ENCODE measurements around the gene ADORA2B.

The ADORA2B gene

DNA sequence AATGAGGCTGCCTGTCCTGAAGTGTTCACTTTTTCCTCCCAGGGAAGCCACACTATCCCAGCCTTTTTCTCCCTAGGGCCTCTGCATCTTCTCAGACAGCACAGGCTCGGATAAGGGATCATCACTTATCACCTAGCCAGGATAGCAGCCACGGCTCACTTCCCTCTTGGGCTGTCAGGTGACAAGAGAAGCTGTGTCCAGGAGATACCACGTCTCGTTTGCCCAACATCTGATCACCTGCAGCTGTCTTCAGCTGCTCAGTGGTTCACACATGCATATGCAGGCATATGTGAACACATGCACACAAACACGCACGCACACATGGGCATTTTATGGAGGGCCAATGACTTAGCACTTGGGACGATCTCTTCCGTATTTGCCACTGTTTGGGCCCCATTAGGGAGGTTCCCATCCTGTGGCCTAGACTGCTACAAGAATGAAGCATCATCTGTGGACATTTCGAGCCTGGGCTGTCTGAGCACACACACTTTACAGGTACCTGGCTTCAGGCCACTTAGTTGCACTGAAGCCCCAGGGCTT is 32.4 kb upstream of the ADORA2B start:
- no peak overlapping the region for H3K27ac ChIP-seq (ENCODE audit: low read depth, low read length)
- no peaks in the 10 kb centered on the region for H3K36me3 ChIP-seq (ENCODE audit: control insufficient read depth, insufficient read depth, low read length)
- H3K27me3 ChIP-seq (ENCODE audit: control insufficient read depth, insufficient read depth, low read length): no peaks in the 10 kb centered on the region
- H3K9ac ChIP-seq (ENCODE audit: low read length): no peak overlapping the region
- H3K9me3 ChIP-seq (ENCODE audit: control insufficient read depth, insufficient read depth, low read depth, low read length): peaks cover 10% of the 10 kb centered on the region
- no peak overlapping the region for H3K4me3 ChIP-seq (ENCODE audit: low read depth, low read length)
- peaks cover 17% of the 10 kb centered on the region; the same call in 1 of the 2 replicates for H3K4me1 ChIP-seq (ENCODE audit: control insufficient read depth, insufficient read depth, low read length)

DNA sequence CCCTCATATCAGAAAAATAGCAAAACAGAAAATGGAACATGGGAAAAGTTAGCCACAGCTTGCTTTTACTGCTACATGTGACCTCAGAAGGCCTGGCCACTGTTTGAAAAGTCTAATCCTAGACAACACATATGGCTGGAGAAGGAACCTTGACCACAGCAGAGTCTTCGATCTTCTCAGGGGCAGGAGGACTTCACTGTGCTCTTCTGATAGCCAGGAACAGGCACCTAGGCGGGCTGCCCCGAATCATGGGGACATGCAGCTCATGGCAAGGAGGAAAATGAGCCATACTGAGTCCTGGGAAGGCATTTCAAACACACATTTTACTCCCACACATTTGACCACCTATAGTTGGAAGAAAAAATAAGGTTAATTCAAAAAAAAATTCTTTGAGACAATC is 31.1 kb upstream of the ADORA2B start:
- H3K9ac ChIP-seq (ENCODE audit: low read length): no peak overlapping the region
- H3K36me3 ChIP-seq (ENCODE audit: control insufficient read depth, insufficient read depth, low read length): no peaks in the 10 kb centered on the region
- no peak overlapping the region for H3K4me3 ChIP-seq (ENCODE audit: low read depth, low read length)

DNA sequence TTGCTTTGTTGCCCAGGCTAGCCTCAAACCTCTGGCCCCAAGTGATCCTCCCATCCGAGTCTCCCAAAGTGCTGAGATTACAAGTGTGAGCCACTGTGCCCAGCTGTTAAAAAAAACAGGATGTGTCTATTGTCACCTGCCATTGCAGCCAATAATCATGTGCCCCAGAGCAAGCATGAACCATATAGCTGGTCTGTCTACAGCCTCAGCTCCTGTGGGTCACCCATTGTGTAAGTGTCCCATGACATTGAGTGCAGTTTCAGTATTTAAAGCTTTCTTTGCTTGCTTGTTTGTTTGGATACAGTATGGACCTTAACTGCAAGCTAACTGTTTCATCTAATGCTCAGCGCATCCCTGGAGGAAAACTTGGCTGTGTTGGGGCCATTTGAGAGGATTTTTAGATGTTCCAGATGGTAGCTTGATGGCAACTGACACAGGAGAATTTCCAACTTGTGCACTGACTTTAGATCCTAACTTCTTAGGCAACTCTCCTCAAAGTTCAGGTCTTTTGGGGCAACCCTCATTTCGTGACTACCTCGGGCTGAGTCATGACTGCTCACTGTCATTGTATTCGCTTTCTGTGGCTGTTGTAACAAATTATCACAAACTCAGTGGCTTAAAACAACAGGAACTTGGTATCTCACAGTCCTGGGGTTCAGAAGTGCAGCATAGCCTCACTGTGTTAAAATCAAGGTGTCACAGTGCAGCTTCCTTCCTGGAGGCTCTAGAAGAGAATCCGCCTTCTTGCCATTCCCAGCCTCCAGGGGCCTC is 30.3 kb upstream of the ADORA2B start:
- peaks cover 10% of the 10 kb centered on the region for H3K9me3 ChIP-seq (ENCODE audit: control insufficient read depth, insufficient read depth, low read depth, low read length)
- no peak overlapping the region for H3K9ac ChIP-seq (ENCODE audit: low read length)
- no peaks in the 10 kb centered on the region for H3K36me3 ChIP-seq (ENCODE audit: control insufficient read depth, insufficient read depth, low read length)
- H3K27ac ChIP-seq (ENCODE audit: low read depth, low read length): no peak overlapping the region
- no peaks in the 10 kb centered on the region for H3K27me3 ChIP-seq (ENCODE audit: control insufficient read depth, insufficient read depth, low read length)
- H3K4me3 ChIP-seq (ENCODE audit: low read depth, low read length): no peak overlapping the region
- H3K4me1 ChIP-seq (ENCODE audit: control insufficient read depth, insufficient read depth, low read length): peaks cover 8% of the 10 kb centered on the region; the same call in 1 of the 2 replicates

More for the DNA sequence above, 31.1 kb upstream of the ADORA2B start:
- Histone ChIP-seq H3K27ac (ENCODE audit: low read depth, low read length) (no peak overlapping the region), H3K27me3 (ENCODE audit: control insufficient read depth, insufficient read depth, low read length) (no peaks in the 10 kb centered on the region), H3K4me1 (ENCODE audit: control insufficient read depth, insufficient read depth, low read length) (peaks cover 15% of the 10 kb centered on the region; the same call in 1 of the 2 replicates), H3K9me3 (ENCODE audit: control insufficient read depth, insufficient read depth, low read depth, low read length) (peaks cover 10% of the 10 kb centered on the region)

DNA sequence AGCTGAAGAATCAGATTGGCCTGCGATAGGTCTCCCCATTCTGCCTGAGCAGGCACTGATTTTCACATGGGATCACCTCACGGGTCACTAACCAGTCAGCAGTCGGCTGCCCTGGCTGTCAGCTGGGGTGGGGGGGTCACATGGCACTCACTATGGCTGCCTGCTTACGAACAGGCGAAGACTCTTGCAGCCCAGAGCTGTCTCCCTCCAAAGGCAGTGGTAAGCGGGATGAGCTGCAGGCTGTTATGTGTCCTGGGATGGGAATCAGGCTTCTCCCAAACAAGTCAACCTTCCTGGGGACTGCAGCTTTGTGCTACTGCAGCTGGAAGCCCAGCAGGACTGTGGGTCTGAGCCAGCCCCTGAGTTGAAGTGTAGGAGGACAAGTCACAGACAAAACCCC is 29.0 kb upstream of the ADORA2B start:
- Histone ChIP-seq H3K27me3 (ENCODE audit: control insufficient read depth, insufficient read depth, low read length) (no peaks in the 10 kb centered on the region), H3K27ac (ENCODE audit: low read depth, low read length) (no peak overlapping the region), H3K9me3 (ENCODE audit: control insufficient read depth, insufficient read depth, low read depth, low read length) (peaks cover 10% of the 10 kb centered on the region), H3K4me3 (ENCODE audit: low read depth, low read length) (no peak overlapping the region), H3K4me1 (ENCODE audit: control insufficient read depth, insufficient read depth, low read length) (peaks cover 4% of the 10 kb centered on the region; the same call in 1 of the 2 replicates), H3K36me3 (ENCODE audit: control insufficient read depth, insufficient read depth, low read length) (no peaks in the 10 kb centered on the region), H3K9ac (ENCODE audit: low read length) (no peak overlapping the region)

DNA sequence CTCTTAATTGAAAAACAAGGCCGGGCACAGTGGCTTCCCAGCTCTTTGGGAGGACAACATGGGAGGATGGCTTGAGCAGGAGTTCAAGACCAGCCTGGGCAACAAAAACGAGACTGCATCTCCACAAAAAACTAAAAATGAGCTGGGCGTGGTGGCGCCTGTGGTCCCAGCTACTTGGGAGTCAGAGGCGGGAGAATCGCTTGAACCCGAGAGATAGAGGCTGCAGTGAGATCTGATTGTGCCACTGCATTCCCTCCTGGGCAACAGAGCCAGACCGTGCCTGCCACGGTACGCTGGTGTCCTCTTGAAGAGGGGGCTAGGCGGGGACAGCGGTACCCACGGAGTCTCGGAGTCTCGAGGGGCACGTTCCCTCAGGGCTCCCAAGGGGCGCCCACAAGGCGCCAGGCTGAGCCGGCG is 27.9 kb upstream of the ADORA2B start:
- Histone ChIP-seq H3K4me1 (ENCODE audit: control insufficient read depth, insufficient read depth, low read length) (peaks cover 4% of the 10 kb centered on the region; the same call in 1 of the 2 replicates), H3K27me3 (ENCODE audit: control insufficient read depth, insufficient read depth, low read length) (no peaks in the 10 kb centered on the region), H3K4me3 (ENCODE audit: low read depth, low read length) (no peak overlapping the region), H3K9me3 (ENCODE audit: control insufficient read depth, insufficient read depth, low read depth, low read length) (peaks cover 10% of the 10 kb centered on the region), H3K9ac (ENCODE audit: low read length) (no peak overlapping the region), H3K27ac (ENCODE audit: low read depth, low read length) (no peak overlapping the region), H3K36me3 (ENCODE audit: control insufficient read depth, insufficient read depth, low read length) (no peaks in the 10 kb centered on the region)

DNA sequence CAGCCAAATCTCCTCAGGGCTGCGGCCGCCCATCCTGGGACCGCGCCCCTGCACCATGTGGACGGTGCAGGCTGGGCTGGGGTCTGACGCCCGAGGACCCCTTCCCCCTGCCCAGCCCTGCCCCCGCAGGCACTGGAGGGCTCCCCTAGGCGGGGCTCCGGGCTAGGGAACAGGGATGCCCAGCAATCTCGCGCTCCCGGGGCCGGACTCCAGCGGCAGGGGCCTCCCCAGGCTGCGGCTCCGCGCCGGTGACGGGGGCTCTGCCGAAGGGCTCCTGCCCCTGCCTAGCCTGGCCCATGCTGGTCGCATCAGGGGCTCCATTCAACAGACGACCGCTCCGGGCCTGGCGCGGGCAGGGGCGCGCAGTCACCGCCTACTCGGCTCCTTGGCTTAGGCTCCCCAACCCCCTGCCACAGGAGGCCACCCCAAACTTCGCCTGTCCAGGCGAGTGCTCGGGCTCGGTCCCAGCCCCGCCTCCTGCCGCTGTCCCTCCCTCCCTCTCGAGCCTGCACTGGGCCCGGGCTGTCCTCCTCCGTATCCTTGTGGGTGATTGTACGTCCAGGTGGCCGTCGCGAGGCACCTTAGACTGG is 27.4 kb upstream of the ADORA2B start:
- Histone ChIP-seq H3K9me3 (ENCODE audit: control insufficient read depth, insufficient read depth, low read depth, low read length) (peaks cover 10% of the 10 kb centered on the region), H3K4me1 (ENCODE audit: control insufficient read depth, insufficient read depth, low read length) (peaks cover 4% of the 10 kb centered on the region; the same call in 1 of the 2 replicates), H3K36me3 (ENCODE audit: control insufficient read depth, insufficient read depth, low read length) (no peaks in the 10 kb centered on the region)

DNA sequence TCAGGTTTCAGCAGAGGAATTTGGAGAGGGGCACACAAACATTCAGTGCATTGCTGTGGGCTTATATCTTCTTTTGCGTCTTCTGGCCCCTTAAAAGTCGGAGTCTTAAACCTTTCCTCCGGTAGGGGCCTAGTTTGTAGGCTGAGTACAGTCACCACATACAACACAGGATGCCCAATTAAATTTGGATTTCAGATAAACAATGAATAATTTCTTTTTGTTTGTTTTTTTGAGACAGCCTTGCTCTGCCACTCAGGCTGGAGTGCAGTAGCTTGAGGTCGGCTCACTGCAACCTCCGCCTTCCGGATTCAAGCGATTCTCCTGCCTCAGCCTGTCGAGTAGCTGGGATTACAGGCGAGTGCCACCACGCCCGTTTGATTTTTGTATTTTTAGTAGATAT is 26.7 kb upstream of the ADORA2B start:
- Histone ChIP-seq H3K9ac (ENCODE audit: low read length) (no peak overlapping the region), H3K4me3 (ENCODE audit: low read depth, low read length) (no peak overlapping the region), H3K27me3 (ENCODE audit: control insufficient read depth, insufficient read depth, low read length) (no peaks in the 10 kb centered on the region), H3K27ac (ENCODE audit: low read depth, low read length) (no peak overlapping the region), H3K4me1 (ENCODE audit: control insufficient read depth, insufficient read depth, low read length) (peaks cover 4% of the 10 kb centered on the region; the same call in 1 of the 2 replicates), H3K36me3 (ENCODE audit: control insufficient read depth, insufficient read depth, low read length) (no peaks in the 10 kb centered on the region), H3K9me3 (ENCODE audit: control insufficient read depth, insufficient read depth, low read depth, low read length) (peaks cover 10% of the 10 kb centered on the region)

More for the DNA sequence above, 27.4 kb upstream of the ADORA2B start:
- Histone ChIP-seq H3K27ac (ENCODE audit: low read depth, low read length) (no peak overlapping the region), H3K4me3 (ENCODE audit: low read depth, low read length) (no peak overlapping the region), H3K27me3 (ENCODE audit: control insufficient read depth, insufficient read depth, low read length) (no peaks in the 10 kb centered on the region), H3K9ac (ENCODE audit: low read length) (no peak overlapping the region)

DNA sequence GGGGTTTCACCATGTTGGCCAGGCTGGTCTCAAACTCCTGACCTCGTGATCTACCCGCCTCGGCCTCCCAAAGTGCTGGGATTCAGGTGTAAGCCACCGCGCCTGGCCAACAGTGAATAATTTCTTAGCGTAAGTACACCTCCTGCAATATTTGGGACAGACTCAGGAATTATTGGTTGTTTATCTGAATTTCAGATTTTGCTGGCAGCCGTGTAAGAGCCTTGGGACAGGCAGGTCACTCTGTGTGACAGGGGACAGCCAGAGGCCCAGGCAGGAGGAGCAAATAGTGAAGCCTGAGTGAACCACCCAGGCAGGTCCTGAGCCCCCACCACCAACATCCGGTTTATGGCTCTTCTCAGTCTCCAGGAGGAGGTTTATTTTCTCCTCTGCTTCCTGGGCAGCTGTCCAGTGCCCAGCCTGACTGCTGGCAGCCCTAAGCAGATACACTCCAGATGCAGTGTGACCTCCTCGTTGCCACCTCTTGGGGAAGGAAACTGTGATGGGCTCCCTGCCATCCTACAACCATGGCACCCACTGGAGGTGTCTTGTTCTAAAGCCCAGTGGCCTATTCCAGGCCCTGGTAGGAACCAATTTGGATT is 26.2 kb upstream of the ADORA2B start:
- Histone ChIP-seq H3K9ac (ENCODE audit: low read length) (no peak overlapping the region), H3K27ac (ENCODE audit: low read depth, low read length) (no peak overlapping the region), H3K4me1 (ENCODE audit: control insufficient read depth, insufficient read depth, low read length) (peaks cover 4% of the 10 kb centered on the region; the same call in 1 of the 2 replicates), H3K4me3 (ENCODE audit: low read depth, low read length) (no peak overlapping the region), H3K36me3 (ENCODE audit: control insufficient read depth, insufficient read depth, low read length) (no peaks in the 10 kb centered on the region), H3K27me3 (ENCODE audit: control insufficient read depth, insufficient read depth, low read length) (no peaks in the 10 kb centered on the region), H3K9me3 (ENCODE audit: control insufficient read depth, insufficient read depth, low read depth, low read length) (peaks cover 10% of the 10 kb centered on the region)

DNA sequence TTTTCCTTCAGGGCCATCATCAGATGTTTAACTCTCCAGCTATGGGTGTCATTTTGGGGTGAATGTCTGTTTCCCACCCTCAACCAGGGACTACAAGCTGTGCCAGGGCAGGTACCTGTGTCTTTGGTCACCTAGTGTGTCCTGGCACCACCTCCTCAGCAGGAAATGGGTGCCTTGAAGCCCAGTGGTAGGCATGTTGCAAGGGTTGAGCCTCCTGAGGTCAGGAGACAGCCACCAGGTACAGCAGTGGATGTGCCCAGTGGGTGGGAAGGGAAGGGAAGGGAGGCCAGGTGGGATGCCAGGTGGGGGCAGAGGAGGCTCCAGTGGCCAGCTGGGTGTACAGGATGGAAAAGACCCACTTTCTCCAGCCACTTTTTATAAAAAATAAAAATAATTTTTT is 25.5 kb upstream of the ADORA2B start:
- Histone ChIP-seq H3K9me3 (ENCODE audit: control insufficient read depth, insufficient read depth, low read depth, low read length) (peaks cover 9% of the 10 kb centered on the region), H3K36me3 (ENCODE audit: control insufficient read depth, insufficient read depth, low read length) (no peaks in the 10 kb centered on the region), H3K27ac (ENCODE audit: low read depth, low read length) (no peak overlapping the region), H3K4me1 (ENCODE audit: control insufficient read depth, insufficient read depth, low read length) (peaks cover 4% of the 10 kb centered on the region; the same call in 1 of the 2 replicates), H3K9ac (ENCODE audit: low read length) (no peak overlapping the region), H3K4me3 (ENCODE audit: low read depth, low read length) (no peak overlapping the region), H3K27me3 (ENCODE audit: control insufficient read depth, insufficient read depth, low read length) (no peaks in the 10 kb centered on the region)

DNA sequence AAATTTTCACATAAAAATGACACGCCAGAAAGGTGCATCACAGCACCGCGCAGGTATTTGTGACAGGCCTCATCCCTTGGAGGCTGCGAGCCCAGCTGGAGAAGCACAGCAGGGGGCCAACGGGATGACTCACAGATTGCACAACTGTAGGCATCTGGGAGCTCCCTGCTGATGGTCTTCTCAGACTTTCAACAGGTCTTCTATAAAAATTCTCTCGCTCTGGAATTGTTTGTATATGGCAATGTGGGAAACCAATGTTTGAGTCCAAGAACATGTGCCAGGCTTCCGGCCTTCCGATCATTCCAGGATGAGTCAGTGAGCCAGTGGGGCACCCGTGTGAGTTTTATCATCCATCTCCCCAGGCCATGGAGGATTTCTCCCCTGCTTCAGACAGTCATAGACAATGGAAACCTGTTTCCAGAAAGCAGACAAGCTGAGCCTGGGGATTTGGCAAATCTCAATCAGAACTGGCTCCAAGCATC is 24.1 kb upstream of the ADORA2B start:
- no peak overlapping the region for H3K27ac ChIP-seq (ENCODE audit: low read depth, low read length)
- no peaks in the 10 kb centered on the region for H3K27me3 ChIP-seq (ENCODE audit: control insufficient read depth, insufficient read depth, low read length)
- H3K9me3 ChIP-seq (ENCODE audit: control insufficient read depth, insufficient read depth, low read depth, low read length): no peaks in the 10 kb centered on the region
- H3K4me3 ChIP-seq (ENCODE audit: low read depth, low read length): no peak overlapping the region
- peaks cover 4% of the 10 kb centered on the region; the same call in 1 of the 2 replicates for H3K4me1 ChIP-seq (ENCODE audit: control insufficient read depth, insufficient read depth, low read length)
- H3K36me3 ChIP-seq (ENCODE audit: control insufficient read depth, insufficient read depth, low read length): no peaks in the 10 kb centered on the region
- H3K9ac ChIP-seq (ENCODE audit: low read length): no peak overlapping the region

Data from HUES6 (cell line).